ENCODE results near the gene DYRK4.
A peak's percentile ranks its signal among the peaks of the same experiment; 100 is the strongest.

Gene DYRK4

DNA sequence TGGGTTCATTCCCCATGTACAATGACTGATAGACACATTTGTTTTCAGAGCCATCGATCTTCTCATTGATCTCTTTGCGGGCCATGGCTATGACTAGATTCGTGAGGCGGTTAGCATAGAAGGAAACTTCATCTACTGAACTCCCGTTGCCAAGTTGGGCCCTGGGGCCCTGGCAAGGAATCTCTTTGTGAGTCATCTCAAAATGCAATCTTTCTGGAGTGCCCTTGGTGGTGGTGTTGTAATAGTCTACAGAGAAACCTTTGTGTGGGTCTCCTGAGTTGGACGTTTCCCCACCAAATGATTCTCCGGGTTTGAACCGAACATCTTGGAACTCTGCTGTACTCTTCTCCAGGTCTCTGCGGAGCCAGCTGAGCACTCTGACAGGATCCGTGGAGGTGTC is 66.4 kb downstream of the DYRK4 start:
- no peak for DNase-seq

DNA sequence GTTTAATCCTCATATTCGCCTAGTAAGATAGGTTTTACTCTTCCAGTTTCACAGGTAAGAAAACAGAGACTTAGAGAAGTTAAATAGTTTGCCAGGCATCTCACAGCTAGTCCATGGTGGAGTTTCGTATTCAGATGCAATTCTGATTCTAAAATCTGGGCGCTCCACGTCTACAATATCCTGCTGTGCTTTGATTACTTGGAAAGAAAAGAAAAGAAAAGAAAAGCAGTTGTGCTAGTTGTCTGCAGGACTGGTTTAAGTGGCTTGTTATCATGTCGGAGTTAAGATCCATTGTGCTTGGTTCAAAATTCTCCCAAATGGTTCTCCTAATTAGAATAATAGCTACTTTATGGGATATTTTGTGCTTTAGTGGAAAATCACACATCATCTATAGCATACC is 68.3 kb downstream of the DYRK4 start:
- DNase-seq = no peak

DNA sequence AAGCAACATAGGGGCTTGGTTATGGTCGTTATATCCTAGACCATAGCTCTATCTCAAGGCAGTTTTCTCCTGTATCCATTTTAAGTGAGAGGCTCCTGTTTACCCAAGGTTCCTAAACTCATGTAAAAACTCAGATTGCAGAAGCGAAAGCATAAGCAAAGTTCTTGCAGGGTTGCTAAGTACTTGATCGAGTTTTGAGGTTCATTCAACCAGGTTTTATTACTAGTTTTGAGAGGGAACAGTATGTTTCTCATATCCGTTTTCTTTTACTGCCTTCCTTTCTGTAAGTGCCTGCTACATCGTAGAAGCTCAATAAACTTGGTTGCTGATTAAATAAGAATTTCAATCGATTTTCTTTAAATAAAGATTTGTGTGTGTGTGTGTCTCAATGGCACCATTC is 81.7 kb downstream of the DYRK4 start:
- DNase-seq = no peak

DNA sequence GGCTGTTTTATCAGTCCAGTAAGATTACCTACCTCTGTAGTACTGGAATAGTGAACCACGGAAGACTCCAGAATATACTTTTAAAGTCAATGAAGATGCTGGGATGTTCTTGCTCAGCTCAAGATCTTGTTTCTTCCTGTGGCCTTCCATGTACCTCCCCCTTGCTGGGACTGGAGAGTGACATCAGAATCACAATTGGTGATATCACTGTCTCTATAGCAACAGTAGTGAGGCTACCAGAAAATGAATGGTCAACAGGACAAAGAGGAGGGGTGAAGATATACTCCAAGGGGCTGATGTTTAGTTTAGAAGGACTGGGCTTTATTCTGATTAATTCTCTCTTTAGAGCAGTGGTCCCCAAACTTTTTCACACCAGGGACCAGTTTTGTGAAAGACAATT is 83.0 kb downstream of the DYRK4 start:
- DNase-seq = no peak

DNA sequence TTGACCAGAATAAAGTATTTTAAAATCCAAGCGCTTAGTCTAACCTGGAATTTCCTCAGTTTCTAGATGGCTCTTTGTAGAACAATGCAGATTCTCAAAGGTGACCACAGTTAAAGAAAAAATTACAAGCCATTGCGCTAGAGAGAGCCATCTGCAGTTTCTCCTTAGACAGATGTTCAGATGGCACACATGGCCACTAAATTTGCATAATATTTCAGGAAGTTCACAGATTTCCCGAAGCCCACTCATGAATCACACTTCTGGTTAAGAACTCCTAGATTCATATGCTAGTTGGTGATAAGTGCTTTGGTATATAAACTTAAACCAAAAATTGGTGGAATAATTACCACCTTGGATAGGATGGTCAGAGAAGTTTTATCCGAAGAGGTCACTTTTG is 86.1 kb downstream of the DYRK4 start:
- peak; percentile 88 for DNase-seq

DNA sequence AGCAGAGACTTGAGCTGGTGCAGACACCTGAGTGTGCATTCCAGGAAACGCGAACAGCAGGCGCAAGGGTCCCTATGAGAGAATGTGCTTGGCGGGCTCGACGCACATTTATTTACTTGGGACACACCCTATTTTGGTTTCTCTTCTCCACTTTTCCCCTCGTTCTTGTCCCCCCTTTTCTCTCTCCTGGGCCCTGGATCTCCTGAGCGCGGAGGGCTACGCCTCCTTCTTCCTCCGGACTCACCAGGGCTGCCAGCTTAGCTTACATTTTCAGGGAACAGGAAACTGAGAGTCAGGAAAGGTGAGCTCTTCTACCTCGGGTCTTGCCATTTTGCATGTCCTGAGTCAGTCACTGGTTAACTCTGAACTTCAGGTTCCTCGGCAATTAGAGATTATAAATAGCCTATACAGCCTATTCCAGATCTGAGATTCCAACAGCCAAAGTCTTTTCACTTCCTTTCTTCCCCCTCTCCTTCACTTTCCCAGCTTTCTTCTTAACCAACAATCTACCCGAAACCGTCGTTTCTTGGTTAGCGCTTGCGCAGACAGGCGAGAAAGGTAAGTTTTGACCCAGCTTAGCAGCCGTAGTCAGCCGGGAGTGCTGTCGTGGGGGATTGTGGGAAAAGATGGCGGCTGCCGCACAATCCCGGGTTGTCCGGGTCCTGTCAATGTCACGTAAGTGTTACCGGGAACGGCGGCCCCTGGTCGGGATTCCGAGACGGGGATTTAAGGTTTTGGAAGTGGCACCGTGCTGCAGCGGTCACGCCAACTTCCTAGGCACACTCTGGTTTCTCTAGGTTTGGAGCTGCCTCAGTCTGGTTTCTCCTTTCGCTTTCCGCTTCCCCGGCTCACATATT is 86.7 kb downstream of the DYRK4 start, which contains the start of the genes AKAP3 and NDUFA9:
TSS of gene AKAP3 (minus strand) at position 551 of the 857 bp plus-strand sequence. CDS start 10,855 bp downstream, outside the sequence.
TSS of gene NDUFA9 (plus strand) at position 614 of the 857 bp plus-strand sequence. CDS start at position 627, 13 bp downstream.
- DNase-seq = peak; percentile 88

DNA sequence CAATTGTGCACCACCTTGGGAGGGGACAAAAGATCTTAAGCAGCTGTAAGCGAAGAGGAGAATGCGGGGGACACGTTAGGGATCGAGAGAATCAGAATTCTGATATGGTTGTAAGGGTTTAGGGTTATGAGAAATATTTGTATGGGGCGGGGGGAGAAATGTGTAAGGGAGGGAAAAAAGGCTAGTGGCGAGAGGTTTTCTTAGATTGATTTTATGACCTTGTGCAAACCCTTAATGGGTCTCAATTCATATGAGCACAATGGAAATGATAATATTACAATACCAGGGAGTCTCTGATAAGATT is 87.3 kb downstream of the DYRK4 start:
- no peak for DNase-seq

DNA sequence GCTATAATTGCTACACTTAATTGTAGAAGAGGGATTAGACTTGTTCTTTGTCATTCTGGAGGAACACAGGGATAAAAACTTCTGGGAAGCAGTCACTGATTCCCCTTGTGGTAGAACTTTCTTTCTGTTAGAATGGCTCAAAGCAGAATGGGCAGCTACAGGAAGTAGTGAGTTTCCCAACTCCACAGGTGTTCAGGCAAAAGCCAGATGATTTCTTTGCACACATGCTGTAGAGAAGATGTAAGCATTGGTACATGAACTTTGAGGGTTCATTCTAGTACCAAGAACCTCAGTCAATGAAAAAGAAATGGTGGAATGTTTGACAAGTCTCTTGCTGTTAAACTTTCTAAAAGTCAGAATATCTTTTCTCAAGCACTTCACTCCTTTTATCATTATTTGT is 91.2 kb downstream of the DYRK4 start:
- DNase-seq = no peak

DNA sequence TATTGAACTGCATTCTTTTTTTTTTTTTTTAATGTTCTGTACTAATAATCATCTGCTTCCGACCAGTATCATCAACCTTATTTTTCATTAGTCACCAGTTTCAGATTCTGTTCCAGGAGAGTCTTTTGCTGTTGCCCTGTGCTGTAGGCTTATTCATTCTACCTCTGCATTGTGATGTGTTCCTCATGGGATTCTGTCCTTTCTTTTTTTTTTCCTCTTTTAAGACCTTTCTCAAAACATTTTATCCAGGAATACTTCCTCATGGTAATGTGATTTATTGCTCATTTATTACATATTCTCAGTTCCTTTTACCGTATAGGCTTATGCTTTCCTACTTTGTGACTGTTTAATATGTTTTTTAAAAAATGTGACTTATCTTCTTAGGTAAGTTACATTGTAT is 91.7 kb downstream of the DYRK4 start:
- DNase-seq = peak; percentile 49
